Activated CD8-positive, alpha-beta memory T cell treated with anti-CD3 and anti-CD28 coated beads, Interleukin-2, amount 50 U/mL, for 48 hours (primary cell): ENCODE results near the gene ACE.
A peak's percentile ranks its signal among the peaks of the same experiment; 100 is the strongest.

Source experiments
- DNase-seq: peaks from one replicate; pipeline ENCODE4 v3.0.0-alpha.2; 2020

ACE gene

DNA sequence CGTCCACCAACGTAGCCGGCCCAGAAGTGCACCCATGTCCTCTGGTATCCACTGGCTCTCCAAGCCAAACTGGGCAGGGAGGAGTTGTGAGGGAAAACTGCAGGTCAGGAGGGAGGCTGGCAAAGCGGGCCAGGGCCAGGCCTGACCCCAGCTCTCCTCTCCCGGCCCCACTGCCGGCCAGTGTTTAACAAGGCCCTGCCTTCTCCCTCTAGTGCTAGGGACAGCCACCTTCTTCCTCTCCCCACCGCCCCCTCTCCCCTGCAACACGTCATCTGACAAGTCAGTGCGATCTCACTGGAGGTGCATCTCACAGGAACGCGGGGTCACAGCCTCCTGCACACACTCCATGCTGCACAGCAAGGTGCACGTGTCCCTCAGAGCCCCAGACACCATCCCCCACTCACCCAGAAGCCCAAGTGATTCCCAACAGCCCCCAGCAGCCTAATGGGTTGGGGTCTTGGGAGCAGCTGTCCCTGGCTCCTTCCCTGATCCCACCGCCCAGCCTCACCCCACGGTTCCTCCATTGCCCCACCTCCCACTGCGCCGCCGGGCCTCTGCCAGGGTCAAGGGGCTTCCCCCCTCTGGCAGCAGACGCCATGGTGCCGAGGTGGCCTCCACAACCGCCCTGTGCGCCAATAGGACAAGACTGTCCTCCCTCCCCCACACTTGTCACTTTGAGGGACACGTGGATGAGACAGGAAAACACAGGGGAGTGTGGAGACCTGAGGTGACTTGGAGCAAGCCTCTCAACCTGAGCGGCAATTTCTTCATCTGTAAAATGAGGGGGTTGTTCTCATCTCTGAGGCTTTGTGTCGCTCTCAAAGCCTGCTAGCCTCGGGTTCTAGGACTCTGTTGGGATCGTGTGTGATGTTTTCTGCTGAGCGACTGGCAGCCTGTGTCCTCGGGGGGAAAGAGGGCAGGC, 1.1 kb upstream of the ACE start:
- no peak for DNase-seq

DNA sequence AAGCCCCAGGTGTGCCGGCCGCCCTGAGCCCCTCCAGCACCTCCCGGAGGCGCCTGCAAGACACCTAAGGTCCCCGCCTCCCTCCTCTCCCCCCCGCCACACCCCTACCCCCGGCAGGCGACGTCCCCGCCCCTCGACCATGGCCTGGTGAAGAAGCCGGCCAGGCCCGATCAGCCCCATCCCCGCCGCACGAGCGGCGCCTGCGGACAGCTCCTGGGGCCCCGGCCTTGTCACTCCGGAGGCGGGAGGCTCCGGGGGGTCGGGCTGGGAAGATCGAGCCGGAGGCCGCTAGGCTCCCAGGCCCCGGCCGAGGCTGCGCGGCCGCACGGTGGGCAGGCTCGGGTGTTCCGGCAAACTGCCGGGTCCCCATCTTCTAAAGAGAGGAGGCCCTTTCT, 405 bp upstream of the ACE start:
- no peak for DNase-seq

DNA sequence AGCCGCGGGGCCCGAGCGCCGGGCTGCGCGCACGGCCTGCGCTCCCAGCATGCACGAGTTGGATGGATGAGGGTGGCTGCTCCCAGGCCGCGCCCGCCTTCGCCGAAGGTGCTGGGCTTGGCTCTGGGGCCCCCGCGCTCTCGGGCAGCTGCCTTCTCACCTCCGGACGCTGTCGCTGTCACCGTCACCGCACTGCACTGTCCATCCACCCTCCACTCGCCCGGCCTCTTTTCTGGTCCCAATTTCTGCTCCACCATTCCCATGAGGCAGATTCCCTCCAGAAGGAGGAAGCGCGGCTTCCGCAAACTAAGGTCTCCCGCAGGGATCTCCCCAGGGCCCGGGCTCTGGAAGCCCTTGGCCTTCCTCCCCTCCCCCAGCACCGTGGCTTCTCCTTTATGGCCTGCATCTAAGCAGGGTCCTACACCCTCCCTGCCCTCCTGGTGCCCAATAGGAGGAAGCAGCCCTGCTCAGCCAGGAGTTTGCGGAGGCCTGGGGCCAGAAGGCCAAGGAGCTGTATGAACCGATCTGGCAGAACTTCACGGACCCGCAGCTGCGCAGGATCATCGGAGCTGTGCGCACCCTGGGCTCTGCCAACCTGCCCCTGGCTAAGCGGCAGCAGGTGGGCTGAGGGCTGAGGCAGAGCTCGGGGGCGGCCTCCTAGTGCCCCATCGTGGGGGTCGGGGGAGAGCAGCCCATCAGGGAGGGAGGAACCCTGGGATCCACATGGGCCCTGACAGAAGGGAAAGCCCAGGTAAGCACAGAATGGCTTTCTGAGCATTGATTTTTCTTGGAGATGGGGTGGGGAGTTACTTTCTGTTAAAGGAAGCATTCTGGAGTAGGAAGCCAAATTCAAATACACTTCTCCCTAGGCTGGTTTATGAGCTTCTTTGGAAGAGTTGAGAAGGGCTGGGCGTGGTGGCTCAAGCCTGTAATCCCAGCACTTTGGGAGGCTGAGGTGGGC, 899 bp downstream of the ACE start:
- DNase-seq = no peak

DNA sequence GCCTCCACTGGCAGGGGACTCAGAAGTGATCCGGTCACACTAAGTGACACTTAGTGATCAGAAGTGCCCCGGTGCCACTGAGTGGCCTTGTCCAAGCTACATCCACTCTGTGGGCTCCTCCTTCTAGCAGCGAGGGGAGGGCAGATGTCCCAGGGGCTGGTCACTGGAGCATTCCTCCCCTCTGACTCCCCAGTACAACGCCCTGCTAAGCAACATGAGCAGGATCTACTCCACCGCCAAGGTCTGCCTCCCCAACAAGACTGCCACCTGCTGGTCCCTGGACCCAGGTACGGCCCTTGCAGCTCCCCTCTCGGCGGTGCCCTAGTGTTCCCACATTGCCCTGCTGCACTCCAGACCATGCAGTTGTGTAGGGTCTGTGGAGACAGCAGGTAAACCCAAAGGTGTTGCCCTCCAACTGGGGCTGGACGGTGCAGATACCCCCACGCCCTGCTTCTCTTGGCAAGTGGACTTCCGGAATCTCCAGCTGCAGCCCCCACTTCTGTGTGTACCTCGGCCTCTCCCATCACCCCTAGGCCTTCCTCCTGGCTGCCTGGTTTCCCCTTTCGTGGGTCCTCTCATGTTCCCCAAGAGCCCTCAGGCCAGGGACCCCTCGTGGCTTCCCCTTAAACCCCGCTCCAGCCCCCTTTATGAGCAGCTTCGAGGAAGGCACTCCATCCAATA, 2.1 kb downstream of the ACE start:
- DNase-seq = peak; percentile 83

DNA sequence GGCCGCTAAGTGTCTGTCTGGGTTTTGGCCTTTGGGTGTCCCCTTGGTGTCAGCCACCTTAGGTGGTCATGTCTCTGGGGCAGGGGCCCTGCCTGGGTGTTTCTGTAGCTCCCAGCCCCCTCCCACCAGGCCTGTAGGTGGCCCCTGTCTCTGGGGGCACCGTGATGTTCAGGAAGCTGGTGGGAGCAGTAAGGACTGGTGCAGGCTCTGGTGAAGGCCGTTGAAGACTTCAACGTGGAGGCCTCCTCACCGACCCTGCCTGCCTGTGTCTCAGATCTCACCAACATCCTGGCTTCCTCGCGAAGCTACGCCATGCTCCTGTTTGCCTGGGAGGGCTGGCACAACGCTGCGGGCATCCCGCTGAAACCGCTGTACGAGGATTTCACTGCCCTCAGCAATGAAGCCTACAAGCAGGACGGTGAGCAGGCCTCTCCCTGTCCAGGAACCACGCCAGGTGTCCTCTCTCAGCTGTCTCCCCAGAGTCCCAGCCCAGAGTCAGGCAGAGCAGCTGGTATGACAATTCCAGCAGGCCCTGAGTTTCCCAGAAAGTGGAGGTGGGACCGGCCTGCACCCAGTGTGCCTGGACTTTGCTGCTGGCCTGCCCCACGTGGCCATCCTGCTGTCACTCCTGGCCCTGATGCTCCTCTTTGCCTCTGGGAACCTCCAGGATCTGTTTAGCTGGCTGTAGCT, 2.8 kb downstream of the ACE start:
- no peak for DNase-seq

DNA sequence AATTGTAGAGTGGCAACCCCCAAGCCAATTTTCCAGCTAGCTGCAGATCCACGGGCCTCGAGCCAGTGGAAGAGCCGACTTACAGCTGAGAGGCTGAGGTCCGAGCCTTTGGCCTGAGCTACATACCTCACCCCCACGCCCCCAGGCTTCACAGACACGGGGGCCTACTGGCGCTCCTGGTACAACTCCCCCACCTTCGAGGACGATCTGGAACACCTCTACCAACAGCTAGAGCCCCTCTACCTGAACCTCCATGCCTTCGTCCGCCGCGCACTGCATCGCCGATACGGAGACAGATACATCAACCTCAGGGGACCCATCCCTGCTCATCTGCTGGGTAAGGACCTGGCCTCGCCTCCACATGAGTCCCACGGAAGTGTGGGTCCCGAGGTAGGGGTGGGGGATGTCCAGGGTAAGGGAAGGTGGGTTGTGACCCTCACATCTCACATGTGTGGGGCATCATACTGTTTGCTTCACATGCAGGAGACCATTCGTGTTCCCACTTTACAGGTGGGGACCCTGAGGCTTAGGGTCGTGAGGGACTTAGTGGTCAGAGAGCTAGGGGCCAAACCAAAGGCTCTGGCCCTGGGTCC, 3.4 kb downstream of the ACE start:
- DNase-seq = no peak

DNA sequence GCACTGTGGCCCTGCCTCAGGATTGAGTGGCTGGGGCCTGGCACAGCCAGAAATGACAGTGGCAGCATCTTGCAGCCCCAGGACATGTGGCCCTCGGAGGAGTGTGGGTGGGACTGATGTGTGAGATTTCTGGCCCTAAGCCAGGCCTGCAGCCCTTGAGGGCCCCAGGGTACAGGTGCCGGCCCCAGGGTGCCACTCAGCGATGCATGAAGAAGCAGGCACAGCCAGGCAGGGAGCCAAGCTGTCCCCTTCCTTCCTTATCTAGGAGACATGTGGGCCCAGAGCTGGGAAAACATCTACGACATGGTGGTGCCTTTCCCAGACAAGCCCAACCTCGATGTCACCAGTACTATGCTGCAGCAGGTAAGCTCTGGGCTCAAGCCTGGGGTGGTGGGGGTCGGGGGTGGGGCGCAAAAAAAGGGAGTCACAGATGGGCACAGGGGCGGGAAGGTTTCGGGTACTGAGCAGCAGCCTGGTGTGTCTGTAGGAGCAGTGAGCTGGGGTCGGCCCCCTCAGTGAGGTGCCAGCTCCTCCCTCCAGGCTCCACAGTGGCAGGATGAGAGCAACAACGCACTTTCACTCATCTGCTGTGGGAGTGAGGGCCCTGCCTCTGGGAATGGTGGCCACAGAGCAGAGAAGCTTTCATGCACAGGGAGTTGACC, 4.1 kb downstream of the ACE start:
- DNase-seq = no peak

DNA sequence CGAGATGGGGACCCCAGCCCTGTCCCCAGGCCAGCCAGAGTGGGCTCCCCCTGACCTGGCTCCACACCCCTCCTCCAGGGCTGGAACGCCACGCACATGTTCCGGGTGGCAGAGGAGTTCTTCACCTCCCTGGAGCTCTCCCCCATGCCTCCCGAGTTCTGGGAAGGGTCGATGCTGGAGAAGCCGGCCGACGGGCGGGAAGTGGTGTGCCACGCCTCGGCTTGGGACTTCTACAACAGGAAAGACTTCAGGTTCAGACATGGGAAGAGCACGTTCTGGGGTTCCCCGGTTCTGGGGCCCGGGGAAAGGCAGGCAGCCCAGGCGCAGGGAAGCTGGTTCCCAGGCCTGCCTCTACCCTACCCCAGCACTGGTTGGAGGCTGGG, 4.6 kb downstream of the ACE start:
- no peak for DNase-seq

DNA sequence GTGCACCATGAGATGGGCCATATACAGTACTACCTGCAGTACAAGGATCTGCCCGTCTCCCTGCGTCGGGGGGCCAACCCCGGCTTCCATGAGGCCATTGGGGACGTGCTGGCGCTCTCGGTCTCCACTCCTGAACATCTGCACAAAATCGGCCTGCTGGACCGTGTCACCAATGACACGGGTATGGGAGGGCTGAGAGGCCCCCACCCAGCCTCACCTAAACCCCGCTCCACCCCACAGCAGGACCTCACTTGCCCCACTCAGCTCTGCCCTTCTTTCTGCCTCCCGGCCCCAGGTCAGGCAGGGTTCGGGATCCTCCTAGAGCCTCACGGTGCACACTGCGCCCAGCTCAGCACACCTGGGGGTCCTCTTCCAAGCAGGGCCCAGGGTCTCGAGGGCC, 5.6 kb downstream of the ACE start:
- no peak for DNase-seq

DNA sequence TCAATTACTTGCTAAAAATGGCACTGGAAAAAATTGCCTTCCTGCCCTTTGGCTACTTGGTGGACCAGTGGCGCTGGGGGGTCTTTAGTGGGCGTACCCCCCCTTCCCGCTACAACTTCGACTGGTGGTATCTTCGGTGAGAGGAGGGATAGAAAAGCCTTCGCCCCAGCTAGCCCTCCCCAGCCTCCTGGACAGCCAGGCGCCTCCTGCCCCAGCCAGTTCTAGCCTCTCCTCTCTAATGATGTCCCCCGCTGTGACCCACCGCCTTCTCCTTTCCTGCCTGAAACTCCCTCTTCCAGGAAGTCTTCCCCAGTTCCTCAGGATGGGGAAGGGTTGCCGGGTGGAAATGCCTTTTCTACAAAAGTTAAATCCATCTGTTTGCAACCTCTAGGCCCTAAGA, 6.2 kb downstream of the ACE start:
- DNase-seq = no peak

DNA sequence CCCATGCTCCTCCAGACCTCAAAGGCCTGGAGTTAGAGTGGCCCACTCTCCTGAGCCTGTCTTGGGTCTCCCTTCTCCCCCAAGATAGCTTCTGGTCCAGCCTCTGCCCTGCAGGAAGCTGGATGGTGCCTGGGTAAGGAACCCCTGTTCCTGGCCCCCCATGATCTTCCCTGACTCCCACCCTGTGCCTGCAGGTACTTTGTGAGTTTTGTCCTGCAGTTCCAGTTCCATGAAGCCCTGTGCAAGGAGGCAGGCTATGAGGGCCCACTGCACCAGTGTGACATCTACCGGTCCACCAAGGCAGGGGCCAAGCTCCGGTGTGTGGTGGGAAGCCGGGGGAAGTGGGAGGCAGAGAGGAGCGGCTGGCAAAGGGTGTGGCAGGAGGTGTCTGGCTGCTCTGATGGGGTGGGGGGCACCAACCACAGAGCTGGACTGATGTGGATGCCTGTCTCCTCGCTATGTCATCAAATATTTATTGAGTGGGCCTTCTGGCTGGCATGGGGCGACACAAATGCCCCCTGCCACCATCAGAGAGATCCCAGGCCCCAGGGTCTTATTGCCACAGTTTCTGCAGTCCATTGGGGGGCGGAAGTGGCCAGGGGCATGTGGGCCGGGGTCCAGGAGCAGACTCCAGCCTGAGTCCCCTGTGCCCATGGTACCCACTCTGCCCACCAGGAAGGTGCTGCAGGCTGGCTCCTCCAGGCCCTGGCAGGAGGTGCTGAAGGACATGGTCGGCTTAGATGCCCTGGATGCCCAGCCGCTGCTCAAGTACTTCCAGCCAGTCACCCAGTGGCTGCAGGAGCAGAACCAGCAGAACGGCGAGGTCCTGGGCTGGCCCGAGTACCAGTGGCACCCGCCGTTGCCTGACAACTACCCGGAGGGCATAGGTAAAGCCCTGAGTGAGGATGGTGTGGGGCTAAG, 7.1 kb downstream of the ACE start:
- DNase-seq = no peak

DNA sequence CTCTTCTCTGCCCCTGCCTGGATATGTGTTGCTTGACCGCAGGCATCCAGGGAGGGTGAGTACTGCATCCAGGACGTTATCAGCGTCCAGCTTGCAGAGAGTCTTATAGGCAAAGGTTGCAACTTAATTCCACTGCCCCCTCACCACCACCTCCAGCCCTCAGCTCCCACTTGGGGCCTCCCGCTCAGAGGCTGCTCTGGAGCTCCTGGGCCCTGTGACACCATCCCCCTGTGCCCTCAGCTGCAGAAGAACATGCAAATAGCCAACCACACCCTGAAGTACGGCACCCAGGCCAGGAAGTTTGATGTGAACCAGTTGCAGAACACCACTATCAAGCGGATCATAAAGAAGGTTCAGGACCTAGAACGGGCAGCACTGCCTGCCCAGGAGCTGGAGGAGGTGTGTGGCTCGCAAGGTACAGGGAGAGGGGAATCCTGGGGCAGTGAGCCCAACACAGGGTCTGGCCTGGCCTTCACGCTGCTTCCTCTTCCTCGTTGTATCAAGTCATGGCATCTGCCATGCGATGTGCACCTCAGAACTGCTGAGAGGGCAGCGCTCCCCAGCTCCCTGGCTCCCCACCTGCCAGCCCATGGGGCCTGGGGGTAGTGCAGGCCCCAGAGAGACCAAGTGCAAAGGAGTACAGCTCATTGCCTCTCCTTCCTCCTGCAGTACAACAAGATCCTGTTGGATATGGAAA, 9.6 kb downstream of the ACE start:
- no peak for DNase-seq

DNA sequence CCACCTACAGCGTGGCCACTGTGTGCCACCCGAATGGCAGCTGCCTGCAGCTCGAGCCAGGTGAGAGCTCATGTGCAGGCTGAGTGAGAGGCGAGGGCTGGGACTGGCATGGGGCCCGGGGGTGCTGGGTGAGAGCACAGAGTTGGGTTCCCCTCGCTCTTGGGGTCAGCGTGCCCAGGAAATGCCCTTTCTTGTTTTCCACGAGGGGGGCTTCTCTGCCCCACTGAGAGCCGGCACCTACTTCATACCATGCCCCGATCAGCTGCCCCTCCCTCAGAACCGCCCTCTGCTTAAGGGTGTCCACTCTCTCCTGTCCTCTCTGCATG, 10.1 kb downstream of the ACE start:
- DNase-seq = no peak

DNA sequence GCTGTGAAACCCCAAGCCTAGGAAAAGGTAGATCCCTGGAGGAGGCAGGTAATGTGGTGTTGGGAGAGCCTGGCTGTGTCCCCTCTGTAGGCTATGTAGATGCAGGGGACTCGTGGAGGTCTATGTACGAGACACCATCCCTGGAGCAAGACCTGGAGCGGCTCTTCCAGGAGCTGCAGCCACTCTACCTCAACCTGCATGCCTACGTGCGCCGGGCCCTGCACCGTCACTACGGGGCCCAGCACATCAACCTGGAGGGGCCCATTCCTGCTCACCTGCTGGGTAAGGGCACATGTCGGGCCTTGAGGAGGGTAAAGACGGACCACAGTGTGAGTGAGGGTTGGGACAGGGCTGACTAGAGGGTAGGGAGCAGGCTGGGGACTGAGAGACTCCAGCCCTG, 12.0 kb downstream of the ACE start:
- DNase-seq = no peak

DNA sequence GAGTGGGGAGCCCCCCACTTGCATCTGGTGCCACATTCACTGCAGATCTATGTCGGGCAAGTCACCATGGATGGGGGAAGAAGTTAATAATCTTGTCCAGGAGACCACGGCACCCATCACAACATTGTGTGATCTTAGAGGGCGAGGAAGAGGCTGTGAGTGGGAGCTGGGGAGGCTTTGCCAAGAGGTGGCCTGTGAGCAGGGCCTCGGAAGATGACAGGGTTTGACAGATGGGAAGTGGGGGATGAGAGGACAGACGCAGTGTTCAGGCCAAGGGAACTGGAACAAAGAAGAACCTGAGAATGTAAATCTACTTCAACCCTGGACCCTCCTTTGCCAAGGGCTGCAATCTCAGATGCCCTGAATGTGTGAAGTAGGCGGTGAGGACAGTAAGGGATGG, 12.4 kb downstream of the ACE start:
- DNase-seq = no peak

DNA sequence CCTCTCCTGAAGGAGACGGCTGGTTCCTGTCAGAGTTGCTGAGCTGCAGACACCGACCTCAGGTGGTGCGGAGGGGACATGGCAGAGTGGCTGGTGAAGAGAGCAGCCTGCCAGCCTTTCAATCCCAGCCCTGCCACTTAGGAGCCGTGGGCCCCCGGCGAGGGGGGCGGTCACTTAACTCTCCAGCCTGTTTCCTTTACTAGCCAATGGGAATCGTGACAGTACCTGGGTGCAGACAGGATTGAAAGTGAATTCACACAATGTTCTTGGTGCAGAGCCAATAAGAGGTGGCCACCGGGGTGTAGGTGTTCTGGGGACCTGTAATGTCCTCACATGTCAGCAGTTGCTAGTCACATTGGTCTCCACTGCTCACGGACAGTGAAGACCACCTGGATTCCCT, 13.5 kb downstream of the ACE start:
- DNase-seq = no peak

DNA sequence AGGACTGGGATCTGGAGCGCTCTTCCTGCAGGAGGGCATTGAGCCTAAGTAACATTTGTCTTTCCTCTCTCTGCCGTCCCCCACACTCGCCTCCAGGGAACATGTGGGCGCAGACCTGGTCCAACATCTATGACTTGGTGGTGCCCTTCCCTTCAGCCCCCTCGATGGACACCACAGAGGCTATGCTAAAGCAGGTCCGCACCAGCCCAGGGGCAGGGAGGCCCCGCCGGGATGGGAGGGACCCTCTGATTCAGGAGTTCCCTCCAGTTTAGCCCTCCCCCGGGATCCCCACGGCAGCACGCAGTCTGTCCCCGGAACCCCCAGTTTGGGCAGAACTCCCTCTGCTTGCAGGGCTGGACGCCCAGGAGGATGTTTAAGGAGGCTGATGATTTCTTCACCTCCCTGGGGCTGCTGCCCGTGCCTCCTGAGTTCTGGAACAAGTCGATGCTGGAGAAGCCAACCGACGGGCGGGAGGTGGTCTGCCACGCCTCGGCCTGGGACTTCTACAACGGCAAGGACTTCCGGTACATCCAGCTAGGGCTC, 14.1 kb downstream of the ACE start:
- no peak for DNase-seq

DNA sequence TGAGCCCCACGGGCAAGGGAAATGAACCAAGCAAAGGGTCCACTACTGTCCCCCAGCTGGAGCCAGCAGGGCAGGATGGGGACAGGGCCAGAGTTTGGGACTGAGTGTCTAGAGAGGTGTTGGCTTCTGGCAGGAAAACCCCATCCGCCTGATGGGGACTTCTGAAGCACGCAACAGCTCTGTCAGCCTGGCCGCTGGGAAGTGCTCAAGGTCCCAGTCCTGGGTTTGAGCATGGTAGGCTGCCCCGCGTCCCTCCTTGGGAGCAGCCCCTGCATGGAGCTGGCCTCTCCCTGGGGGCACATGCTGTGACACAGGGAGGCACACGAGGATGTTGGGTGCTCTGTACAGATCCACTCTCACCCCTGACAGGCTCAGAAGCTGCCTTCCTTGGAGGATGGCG, 14.6 kb downstream of the ACE start:
- DNase-seq = no peak

DNA sequence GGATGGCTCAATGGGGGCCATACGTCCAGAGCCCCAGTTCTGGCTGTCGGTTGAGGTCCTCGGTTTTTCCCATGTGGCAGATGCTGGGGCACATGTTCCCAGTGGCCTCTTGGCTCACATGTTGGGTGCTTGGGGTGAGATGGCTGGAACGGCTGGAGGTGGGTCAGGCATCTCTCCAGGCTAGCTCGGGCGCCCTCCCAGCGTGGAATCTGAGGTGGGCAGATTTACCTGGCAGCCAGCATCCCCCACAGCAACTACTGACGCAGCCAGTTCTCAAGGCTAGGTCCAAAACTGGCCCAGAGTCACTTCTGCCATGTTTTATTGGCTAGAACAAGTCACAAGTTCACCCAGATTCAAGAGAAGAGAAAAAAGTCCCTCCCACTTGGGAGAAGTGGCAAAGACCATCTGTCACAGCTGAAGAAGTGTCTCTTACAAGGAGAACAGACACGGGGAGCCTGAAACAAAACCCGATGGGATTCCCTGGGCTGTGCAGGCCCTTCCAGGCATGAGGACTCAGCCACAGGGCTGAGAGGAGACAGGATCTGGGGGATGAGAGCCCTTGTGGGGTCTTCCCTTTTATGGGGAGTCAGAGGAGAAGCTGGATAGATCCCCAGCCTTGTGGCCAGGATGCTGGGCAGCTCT, 15.2 kb downstream of the ACE start:
- no peak for DNase-seq
